ENCODE measurements around the gene PLEKHA4.
A peak's percentile ranks its signal among the peaks of the same experiment; 100 is the strongest.
"Not testable (repeated sequence)": the region's sequence is repeated elsewhere in the genome, so short reads cannot be mapped to it uniquely, and the experiment has no call there.

The PLEKHA4 gene

DNA sequence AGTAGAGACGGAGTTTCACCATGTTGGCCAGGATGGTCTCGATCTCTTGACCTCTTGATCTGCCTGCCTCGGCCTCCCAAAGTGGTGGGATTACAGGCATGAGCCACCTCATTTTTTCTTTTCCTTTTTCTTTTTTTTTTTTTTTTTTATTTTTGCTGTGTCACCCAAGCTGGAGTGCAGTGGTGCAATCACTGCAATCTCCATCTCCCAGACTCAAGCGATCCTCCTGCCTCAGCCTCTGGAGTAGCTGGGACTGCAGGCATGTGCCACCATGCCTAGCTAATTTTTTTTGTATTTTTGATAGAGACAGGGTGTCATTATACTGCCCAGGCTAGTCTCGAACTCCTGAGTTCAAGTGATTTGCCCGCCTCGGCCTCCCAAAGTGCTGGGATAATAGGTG is 33.9 kb upstream of the PLEKHA4 start:
- not testable (repeated sequence) for H3K4me3 ChIP-seq (ENCODE audit: low read length); H3K27me3 ChIP-seq (replicated peaks; ENCODE audit: control insufficient read depth, insufficient read depth, low read length); H3K9ac ChIP-seq (ENCODE audit: low read length); DNase-seq (ENCODE audit: low read depth); H3K9me3 ChIP-seq (ENCODE audit: control insufficient read depth, low read length)
- peaks cover 27% of the 10 kb centered on the region for H3K36me3 ChIP-seq (ENCODE audit: control insufficient read depth, insufficient read depth, low read length, severe bottlenecking)
- H3K4me1 ChIP-seq (ENCODE audit: control insufficient read depth, insufficient read depth, low read length) = peaks cover 16% of the 10 kb centered on the region

DNA sequence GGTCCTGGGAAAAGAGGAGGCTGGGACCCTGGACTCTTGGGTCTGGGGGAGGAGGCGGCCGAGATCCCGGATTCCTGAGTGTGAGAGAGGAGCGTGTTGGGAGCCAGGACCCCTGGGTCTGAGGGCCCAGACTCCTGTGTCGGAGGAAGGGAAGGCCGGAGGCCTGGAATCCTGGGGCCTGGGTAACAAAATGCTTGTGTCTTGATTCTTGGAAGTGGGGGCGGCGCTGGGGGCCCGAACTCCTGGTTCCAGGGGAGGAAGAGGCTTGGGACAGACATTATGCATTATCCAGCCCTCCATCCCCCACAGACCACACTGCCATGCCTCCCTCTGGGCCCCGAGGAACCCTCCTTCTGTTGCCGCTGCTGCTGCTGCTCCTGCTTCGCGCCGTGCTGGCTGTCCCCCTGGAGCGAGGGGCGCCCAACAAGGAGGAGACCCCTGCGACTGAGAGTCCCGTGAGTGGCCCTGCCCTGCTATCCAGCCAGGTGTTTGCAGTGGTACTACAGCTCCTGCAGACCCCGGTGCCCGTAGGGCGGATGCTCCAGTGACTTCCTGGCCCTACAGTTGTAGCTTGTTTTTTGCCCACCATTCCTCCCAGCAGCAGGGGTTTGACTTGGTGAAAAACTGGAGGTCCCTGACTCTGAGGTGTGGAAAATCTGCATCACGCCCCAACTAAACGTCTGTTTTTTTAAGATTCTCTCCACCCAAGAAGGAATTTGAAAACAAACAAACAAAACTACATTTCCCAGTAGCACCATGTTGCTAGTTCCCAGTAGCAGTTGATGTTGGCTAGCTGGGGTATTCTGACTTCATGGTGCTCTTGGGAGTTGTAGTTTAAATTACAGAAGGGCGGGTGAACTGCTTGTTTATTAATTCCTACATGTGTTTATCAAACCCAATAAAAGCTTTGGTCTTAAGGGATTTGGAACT is 32.3 kb upstream of the PLEKHA4 start:
- Histone ChIP-seq H3K36me3 (ENCODE audit: control insufficient read depth, insufficient read depth, low read length, severe bottlenecking) (peaks cover 22% of the 10 kb centered on the region), H3K9me3 (ENCODE audit: control insufficient read depth, low read length) (no peaks in the 10 kb centered on the region), H3K4me3 (ENCODE audit: low read length) (peak overlapping the region; percentile 98), H3K9ac (ENCODE audit: low read length) (peak overlapping the region; percentile 98), H3K27me3 (replicated peaks; ENCODE audit: control insufficient read depth, insufficient read depth, low read length) (no peaks in the 10 kb centered on the region), H3K4me1 (ENCODE audit: control insufficient read depth, insufficient read depth, low read length) (peaks cover 16% of the 10 kb centered on the region)
- DNase-seq (ENCODE audit: low read depth) = peak; percentile 39

DNA sequence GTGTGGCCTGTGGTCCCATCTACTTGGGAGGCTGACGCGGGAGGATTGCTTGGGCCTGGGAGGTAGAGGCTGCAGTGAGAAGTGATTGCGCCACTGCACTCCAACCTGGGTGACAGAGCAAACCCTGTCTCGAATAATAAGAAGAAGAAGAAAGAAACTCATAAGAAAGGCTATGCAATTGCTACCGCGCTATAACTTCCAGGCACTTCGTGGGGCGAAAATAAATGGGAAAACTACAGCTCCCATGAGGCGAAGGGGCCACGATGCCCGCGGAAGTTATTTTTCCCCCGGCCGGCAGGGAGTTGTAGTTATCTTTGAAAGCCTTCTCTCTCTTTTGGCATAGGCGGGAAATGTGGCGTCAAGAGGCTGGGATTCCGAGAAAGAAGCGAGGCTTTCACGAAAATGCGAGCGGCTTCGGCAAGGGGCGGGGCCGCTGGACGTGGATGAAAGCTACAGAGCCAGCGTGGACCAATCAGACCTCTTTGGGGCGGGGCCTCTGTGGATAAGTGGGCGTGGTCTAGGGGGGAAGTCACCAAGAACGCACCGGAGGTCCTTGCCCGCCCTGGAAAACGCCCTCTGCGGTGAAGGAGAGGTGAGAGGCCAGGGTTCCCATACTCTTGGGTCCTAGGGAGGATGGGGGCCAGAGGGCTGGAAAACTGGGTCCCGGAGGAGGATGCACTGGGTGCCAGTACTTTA is 31.5 kb upstream of the PLEKHA4 start, which contains the start of gene NUCB1:
Gene NUCB1, plus strand, starts transcription at position 532 of the 696 bp plus-strand sequence. CDS start 485 bp downstream, outside the sequence.
- DNase-seq (ENCODE audit: low read depth) = peak; percentile 100

DNA sequence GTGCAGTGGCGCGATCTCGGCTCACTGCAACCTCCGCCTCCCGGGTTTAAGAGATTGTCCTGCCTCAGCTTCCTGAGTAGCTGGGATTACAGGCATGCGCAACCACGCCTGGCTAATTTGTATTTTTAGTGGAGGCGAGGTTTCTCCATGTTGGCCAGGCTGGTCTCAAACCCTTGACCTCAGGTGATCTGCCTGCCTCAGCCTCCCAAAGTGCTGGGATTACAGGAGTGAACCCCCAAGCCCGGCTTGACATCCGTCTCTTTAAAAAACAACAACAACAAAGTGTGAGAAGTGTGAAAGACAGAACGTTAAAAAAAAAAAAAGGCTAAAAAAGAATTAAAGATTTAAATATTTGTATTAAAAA is 31.0 kb upstream of the PLEKHA4 start:
- peaks cover 16% of the 10 kb centered on the region for H3K4me1 ChIP-seq (ENCODE audit: control insufficient read depth, insufficient read depth, low read length)
- H3K9ac ChIP-seq (ENCODE audit: low read length) = peak overlapping the region; percentile 98
- not testable (repeated sequence) for H3K27me3 ChIP-seq (replicated peaks; ENCODE audit: control insufficient read depth, insufficient read depth, low read length); H3K9me3 ChIP-seq (ENCODE audit: control insufficient read depth, low read length); DNase-seq (ENCODE audit: low read depth)
- peaks cover 10% of the 10 kb centered on the region for H3K36me3 ChIP-seq (ENCODE audit: control insufficient read depth, insufficient read depth, low read length, severe bottlenecking)
- peak overlapping the region; percentile 98 for H3K4me3 ChIP-seq (ENCODE audit: low read length)

More for the DNA sequence above, 31.5 kb upstream of the PLEKHA4 start, which contains the start of gene NUCB1:
- H3K36me3 ChIP-seq (ENCODE audit: control insufficient read depth, insufficient read depth, low read length, severe bottlenecking) = peaks cover 14% of the 10 kb centered on the region
- peaks cover 16% of the 10 kb centered on the region for H3K4me1 ChIP-seq (ENCODE audit: control insufficient read depth, insufficient read depth, low read length)
- no peaks in the 10 kb centered on the region for H3K9me3 ChIP-seq (ENCODE audit: control insufficient read depth, low read length)
- H3K4me3 ChIP-seq (ENCODE audit: low read length) = peak within 1 kb of the TSS; percentile 98
- H3K27me3 ChIP-seq (replicated peaks; ENCODE audit: control insufficient read depth, insufficient read depth, low read length) = peaks cover 5% of the 10 kb centered on the region
- peak within 1 kb of the TSS; percentile 98 for H3K9ac ChIP-seq (ENCODE audit: low read length)

DNA sequence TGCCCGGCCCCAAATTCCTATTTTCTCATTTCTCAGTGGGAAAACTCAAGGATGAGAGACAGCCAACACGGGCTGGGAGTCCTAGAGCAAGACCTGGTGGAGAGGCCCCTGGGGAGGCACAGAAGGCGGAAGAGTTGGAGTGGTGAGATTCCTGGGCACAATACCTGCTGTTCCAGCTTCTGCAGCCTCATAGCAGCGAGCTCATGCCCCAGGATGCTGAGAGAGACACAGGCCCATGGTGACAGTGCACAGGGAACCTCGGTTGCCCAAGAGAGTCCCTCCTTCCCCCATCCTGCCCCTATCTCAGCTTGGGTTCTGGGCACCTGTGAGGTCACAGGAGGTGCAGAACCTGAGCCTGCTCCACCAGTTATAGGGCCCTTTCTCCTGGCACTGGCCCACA is 28.8 kb upstream of the PLEKHA4 start:
- H3K4me3 ChIP-seq (ENCODE audit: low read length) = no peak overlapping the region
- H3K9me3 ChIP-seq (ENCODE audit: control insufficient read depth, low read length) = no peaks in the 10 kb centered on the region
- peaks cover 8% of the 10 kb centered on the region for H3K27me3 ChIP-seq (replicated peaks; ENCODE audit: control insufficient read depth, insufficient read depth, low read length)
- H3K4me1 ChIP-seq (ENCODE audit: control insufficient read depth, insufficient read depth, low read length) = peaks cover 16% of the 10 kb centered on the region
- peaks cover 5% of the 10 kb centered on the region for H3K36me3 ChIP-seq (ENCODE audit: control insufficient read depth, insufficient read depth, low read length, severe bottlenecking)
- no peak for DNase-seq (ENCODE audit: low read depth)
- no peak overlapping the region for H3K9ac ChIP-seq (ENCODE audit: low read length)

DNA sequence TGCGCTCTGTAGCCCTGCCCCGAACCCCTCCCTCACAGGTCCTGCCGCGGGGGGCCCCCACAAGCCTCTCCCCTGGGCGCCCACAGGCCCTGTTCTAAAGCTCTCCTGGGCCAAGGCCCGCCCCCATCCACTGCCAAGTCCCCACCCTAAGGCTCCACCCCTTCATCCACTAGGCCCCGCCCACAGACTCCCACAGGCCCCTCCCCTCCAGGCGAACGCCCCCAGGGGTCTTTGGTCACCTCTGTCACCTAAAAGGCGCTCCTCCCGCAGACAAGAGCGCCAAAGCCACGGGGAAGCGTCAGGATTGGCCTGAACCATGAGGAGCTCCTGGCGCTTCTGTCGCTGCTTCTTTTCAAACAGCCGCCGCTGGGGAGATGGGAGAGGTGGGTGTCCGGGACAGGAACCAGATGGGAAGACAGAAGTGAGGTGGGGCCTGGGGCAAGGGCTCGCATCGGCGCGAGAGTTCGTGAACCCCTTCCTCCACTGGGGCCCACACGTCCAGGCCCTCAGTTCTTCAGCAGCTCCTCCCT is 27.8 kb upstream of the PLEKHA4 start:
- H3K9ac ChIP-seq (ENCODE audit: low read length) = peak overlapping the region; percentile 56
- peaks cover 8% of the 10 kb centered on the region for H3K27me3 ChIP-seq (replicated peaks; ENCODE audit: control insufficient read depth, insufficient read depth, low read length)
- no peaks in the 10 kb centered on the region for H3K9me3 ChIP-seq (ENCODE audit: control insufficient read depth, low read length)
- peaks cover 8% of the 10 kb centered on the region for H3K4me1 ChIP-seq (ENCODE audit: control insufficient read depth, insufficient read depth, low read length)
- H3K4me3 ChIP-seq (ENCODE audit: low read length) = peak overlapping the region; percentile 50
- peak; percentile 42 for DNase-seq (ENCODE audit: low read depth)
- no peaks in the 10 kb centered on the region for H3K36me3 ChIP-seq (ENCODE audit: control insufficient read depth, insufficient read depth, low read length, severe bottlenecking)

DNA sequence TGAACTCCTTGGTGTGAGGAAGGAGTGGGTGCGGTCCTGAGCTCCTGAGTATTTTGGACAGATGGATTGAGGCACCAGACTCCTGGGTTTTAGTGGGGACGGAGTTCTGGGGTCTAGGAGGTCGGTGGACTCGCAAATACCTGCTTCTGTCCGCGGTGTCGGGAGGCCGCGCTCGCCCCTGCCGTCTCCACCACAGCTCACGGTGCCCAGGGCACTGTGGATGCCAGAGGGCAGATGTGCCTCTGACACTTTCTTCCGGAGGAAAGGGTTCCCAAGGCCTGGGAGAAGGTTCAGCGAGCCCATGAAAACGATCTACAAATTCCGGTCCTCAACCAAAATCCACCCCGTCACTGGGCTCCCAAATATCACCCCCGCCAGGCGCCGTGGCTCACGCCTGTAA is 26.8 kb upstream of the PLEKHA4 start:
- peaks cover 3% of the 10 kb centered on the region for H3K4me1 ChIP-seq (ENCODE audit: control insufficient read depth, insufficient read depth, low read length)
- no peak overlapping the region for H3K9ac ChIP-seq (ENCODE audit: low read length)
- DNase-seq (ENCODE audit: low read depth) = no peak
- no peaks in the 10 kb centered on the region for H3K9me3 ChIP-seq (ENCODE audit: control insufficient read depth, low read length)
- H3K4me3 ChIP-seq (ENCODE audit: low read length) = no peak overlapping the region
- peaks cover 8% of the 10 kb centered on the region for H3K27me3 ChIP-seq (replicated peaks; ENCODE audit: control insufficient read depth, insufficient read depth, low read length)
- H3K36me3 ChIP-seq (ENCODE audit: control insufficient read depth, insufficient read depth, low read length, severe bottlenecking) = no peaks in the 10 kb centered on the region

DNA sequence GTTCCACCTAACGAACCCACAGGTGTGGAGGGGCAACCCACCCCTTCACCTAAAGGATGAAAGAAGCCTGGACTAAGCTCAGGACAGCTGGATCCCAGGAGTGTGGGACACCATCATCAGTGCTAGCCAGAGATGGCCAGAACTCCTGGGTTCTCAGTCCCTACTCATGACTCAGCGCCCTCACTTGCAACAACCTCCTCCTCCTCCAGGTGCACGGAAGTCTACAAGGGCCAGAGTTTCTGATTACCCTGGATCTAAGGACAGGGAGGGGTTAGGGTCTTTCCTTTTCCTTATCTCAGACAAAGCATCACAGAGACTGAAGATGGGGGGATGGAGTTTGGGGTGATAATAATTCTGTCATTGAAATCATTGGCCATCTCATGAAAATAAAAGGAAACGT is 22.1 kb upstream of the PLEKHA4 start:
- no peak overlapping the region for H3K9ac ChIP-seq (ENCODE audit: low read length)
- H3K27me3 ChIP-seq (replicated peaks; ENCODE audit: control insufficient read depth, insufficient read depth, low read length) = peaks cover 8% of the 10 kb centered on the region
- no peaks in the 10 kb centered on the region for H3K4me1 ChIP-seq (ENCODE audit: control insufficient read depth, insufficient read depth, low read length)
- no peaks in the 10 kb centered on the region for H3K9me3 ChIP-seq (ENCODE audit: control insufficient read depth, low read length)
- DNase-seq (ENCODE audit: low read depth) = no peak
- no peaks in the 10 kb centered on the region for H3K36me3 ChIP-seq (ENCODE audit: control insufficient read depth, insufficient read depth, low read length, severe bottlenecking)
- no peak overlapping the region for H3K4me3 ChIP-seq (ENCODE audit: low read length)

DNA sequence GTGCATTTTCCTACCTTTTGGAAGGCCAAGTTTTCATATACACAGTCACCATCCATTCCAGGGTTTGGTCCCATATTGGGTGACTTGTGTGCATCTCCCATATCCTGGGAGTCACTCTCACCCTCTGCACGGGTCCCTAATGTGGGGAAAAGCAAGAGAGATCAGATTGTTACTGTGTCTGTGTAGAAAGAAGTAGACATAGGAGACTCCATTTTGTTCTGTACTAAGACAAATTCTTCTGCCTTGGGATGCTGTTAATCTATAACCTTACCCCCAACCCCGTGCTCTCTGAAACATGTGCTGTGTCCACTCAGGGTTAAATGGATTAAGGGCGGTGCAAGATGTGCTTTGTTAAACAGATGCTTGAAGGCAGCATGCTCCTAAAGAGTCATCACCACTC is 21.1 kb upstream of the PLEKHA4 start:
- H3K36me3 ChIP-seq (ENCODE audit: control insufficient read depth, insufficient read depth, low read length, severe bottlenecking); H3K4me1 ChIP-seq (ENCODE audit: control insufficient read depth, insufficient read depth, low read length); DNase-seq (ENCODE audit: low read depth); H3K27me3 ChIP-seq (replicated peaks; ENCODE audit: control insufficient read depth, insufficient read depth, low read length); H3K9ac ChIP-seq (ENCODE audit: low read length); H3K9me3 ChIP-seq (ENCODE audit: control insufficient read depth, low read length); H3K4me3 ChIP-seq (ENCODE audit: low read length): not testable (repeated sequence)

DNA sequence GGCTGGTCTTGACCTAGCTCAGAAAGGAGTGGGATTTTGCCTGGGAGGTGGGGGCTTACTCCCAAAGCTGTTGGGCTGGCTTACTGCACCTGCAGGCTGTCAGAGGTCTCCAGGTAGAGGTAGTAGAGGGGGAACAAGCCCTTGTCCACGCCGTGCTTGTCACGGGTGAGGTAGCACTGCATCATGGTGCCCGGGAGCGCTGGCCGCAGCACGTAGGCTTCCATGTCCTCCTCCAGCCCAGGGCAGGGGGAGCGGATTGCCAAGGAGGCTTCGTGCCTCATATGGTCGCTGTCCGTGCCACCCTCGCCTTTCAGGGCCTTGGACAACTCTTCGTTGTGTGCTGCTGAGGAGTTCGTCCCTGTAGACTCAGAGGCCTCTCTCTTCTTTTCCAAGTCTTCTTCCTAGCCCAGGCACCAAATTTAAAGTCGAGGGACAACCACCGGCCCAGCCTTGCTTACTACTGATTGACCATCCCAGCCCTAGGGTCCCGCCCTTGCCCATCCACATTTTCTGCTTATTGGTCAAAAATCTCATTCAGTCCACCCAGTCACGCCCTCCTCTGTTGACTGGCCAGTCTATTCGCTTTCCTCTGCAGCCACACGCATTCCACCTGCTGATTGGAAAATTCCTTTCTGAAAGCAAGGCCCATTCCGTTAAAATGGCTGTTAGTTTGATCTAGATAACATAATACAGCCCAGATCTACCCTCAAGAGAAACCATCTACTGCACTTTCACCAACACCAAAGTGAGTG is 19.6 kb upstream of the PLEKHA4 start:
- Histone ChIP-seq H3K9ac (ENCODE audit: low read length) (no peak overlapping the region), H3K9me3 (ENCODE audit: control insufficient read depth, low read length) (no peaks in the 10 kb centered on the region), H3K36me3 (ENCODE audit: control insufficient read depth, insufficient read depth, low read length, severe bottlenecking) (no peaks in the 10 kb centered on the region), H3K4me1 (ENCODE audit: control insufficient read depth, insufficient read depth, low read length) (no peaks in the 10 kb centered on the region), H3K27me3 (replicated peaks; ENCODE audit: control insufficient read depth, insufficient read depth, low read length) (no peaks in the 10 kb centered on the region), H3K4me3 (ENCODE audit: low read length) (no peak overlapping the region)
- DNase-seq (ENCODE audit: low read depth) = no peak

DNA sequence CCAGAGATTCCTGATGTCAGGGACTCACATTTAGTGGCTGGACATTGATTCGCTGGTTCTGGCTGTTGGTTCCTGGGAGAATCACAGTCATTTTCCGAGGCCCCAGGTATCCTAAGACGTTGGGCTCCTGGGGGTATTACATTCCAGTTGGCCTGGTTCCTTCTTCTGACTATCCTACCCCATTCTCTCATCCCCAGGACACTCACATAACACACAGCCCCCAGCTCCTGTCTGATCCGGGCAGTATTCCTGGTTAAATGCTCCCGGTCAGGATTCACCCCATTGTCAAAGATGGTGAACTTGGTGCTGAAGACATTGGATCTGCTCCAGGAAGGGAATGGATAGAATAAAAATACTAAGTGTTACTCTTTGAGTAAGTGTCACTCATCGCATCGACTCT is 15.3 kb upstream of the PLEKHA4 start:
- Histone ChIP-seq H3K4me3 (ENCODE audit: low read length) (no peak overlapping the region), H3K9me3 (ENCODE audit: control insufficient read depth, low read length) (peaks cover 7% of the 10 kb centered on the region), H3K36me3 (ENCODE audit: control insufficient read depth, insufficient read depth, low read length, severe bottlenecking) (no peaks in the 10 kb centered on the region), H3K9ac (ENCODE audit: low read length) (no peak overlapping the region), H3K4me1 (ENCODE audit: control insufficient read depth, insufficient read depth, low read length) (peaks cover 5% of the 10 kb centered on the region), H3K27me3 (replicated peaks; ENCODE audit: control insufficient read depth, insufficient read depth, low read length) (no peaks in the 10 kb centered on the region)
- DNase-seq (ENCODE audit: low read depth) = no peak

All from adipocyte (in vitro differentiated cells).